GM20000 (cell line): ENCODE measurements around the gene SH3GLB1.
"Not testable (repeated sequence)": the region's sequence is repeated elsewhere in the genome, so short reads cannot be mapped to it uniquely, and the experiment has no call there.

Source experiments
- DNase-seq: peaks from one replicate; pipeline ENCODE4 v3.0.0; 2012; ENCODE audit warnings: low spot score
- TF ChIP-seq, protein P1 (sequence below): IDR thresholded peaks from 2 replicates; pipeline ENCODE4 v1.5.1; 2012; ENCODE audit warnings: mild to moderate bottlenecking, control low read depth; ENCODE audit errors: extremely low read depth, missing control alignments

SH3GLB1 gene

DNA sequence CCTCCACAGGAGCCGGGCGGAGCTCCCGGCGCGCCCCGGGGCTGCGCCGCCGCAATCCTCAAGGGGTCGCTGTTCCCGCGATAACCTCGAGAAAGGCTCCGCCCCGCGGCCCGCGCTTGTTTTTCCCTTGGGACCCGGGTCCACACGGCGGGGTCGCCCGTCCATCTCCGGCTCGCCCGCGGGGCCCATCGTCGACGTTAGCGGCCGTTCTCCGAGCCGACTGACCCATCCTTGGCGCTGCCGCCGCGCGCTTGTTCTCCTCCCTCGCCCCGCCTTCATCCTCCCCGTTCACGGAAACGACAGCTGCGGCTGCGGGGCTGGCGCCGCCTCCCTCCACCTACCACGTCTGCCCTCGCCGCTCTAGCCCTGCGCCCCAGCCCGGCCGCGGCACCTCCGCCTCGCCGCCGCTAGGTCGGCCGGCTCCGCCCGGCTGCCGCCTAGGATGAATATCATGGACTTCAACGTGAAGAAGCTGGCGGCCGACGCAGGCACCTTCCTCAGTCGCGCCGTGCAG is at the start of gene SH3GLB1:
TSS of gene SH3GLB1 (plus strand) at position 119 of the 514 bp plus-strand sequence. CDS start at position 443, 324 bp downstream.
- TF ChIP-seq, protein P1, sequence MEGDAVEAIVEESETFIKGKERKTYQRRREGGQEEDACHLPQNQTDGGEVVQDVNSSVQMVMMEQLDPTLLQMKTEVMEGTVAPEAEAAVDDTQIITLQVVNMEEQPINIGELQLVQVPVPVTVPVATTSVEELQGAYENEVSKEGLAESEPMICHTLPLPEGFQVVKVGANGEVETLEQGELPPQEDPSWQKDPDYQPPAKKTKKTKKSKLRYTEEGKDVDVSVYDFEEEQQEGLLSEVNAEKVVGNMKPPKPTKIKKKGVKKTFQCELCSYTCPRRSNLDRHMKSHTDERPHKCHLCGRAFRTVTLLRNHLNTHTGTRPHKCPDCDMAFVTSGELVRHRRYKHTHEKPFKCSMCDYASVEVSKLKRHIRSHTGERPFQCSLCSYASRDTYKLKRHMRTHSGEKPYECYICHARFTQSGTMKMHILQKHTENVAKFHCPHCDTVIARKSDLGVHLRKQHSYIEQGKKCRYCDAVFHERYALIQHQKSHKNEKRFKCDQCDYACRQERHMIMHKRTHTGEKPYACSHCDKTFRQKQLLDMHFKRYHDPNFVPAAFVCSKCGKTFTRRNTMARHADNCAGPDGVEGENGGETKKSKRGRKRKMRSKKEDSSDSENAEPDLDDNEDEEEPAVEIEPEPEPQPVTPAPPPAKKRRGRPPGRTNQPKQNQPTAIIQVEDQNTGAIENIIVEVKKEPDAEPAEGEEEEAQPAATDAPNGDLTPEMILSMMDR: peak; percentile 71
- peak; percentile 92 for DNase-seq

DNA sequence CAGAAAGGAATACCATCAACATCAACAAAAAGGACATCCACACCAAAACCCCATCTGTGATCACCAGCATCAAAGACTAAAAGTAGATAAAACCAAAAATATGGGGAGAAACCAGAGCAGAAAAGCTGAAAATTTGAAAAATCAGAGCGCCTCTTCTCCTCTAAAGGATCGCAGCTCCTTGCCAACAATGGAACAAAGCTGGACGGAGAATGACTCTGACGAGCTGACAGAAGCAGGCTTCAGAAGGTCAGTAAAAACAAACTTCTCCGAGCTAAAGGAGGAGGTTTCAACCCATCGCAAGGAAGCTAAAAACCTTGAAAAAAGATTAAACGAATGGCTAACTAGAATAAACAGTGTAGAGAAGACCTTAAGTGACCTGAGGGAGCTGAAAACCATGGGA is 46.0 kb upstream of the SH3GLB1 start:
- not testable (repeated sequence) for DNase-seq

DNA sequence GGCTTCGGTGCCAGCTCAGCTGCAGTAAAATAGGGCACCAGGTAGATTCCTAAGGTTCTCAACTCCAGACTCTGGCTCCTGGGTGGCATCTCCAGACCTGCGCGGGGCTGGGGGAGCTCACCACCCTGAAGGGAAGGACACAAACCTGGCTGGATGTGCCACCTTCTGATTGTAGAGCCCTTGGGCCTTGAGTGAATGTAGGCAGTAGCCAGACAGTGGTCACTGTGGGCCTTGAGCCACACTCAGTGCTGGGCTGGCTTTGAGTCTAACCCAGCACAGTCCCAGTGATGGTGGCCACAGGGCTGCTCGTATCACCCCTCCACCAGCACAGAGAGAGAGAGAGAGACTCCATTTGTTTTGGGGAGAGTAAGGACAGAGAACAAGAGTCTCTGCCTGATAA is 38.0 kb upstream of the SH3GLB1 start:
- TF ChIP-seq, protein P1: no peak
- DNase-seq: no peak

DNA sequence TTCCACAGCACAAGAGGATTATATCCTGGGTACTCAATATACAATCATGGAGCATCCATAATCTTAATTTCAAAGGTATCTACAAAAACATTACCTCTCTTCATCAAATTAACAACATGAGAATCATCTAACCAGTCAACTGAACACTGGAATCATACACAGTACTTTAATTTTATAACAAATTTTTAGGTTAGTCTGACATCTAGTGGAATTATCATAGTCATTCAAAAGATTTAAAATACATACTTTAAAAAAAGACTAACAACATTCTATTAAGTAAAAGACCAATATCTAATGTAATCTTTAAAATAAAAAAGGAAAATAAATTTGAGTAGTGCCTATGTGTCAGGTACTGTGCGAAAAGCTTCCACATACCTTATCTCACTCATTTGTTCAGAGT is 16.8 kb upstream of the SH3GLB1 start:
- TF ChIP-seq, protein P1: no peak

DNA sequence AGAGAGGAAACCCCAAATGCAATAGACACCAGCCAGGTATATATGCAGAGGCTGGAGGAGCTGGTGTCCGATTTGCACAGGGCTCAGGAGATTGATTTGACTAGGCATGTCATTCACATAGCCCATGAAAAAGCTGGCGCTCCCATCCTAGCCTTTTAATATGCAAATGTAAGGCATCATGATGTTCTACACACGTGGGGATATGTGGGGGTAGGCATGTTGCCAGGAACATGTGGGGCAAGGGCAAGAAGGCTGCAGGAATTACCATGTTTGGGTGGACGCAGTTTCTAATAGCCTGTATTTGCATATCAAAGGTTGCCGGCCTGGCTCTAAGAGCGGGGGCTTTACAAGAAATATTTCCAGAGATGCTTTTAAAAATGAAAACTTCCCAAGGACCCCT is 11.7 kb upstream of the SH3GLB1 start:
- no peak for DNase-seq
- TF ChIP-seq, protein P1: no peak

More for the DNA sequence above, 16.8 kb upstream of the SH3GLB1 start:
- DNase-seq: no peak

DNA sequence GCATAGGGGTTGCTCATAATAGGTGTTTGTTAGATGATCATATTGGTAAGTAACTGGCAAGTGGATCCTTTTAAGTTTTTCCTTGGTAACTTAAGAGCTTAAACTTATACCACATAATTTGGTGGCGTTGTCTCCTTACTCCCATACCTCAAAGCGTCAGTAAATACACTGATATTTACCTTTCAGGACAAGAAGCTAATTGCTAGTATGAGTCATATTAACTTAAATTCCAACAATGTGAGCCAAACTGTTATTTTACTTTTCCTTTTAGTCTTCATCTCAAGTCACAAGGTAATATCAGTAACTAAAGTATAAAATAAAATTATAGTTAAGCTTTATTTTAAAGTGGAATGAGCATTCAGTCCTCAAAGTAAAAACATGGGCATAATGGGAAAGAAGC is 9.0 kb upstream of the SH3GLB1 start:
- DNase-seq: no peak
- TF ChIP-seq, protein P1: no peak

DNA sequence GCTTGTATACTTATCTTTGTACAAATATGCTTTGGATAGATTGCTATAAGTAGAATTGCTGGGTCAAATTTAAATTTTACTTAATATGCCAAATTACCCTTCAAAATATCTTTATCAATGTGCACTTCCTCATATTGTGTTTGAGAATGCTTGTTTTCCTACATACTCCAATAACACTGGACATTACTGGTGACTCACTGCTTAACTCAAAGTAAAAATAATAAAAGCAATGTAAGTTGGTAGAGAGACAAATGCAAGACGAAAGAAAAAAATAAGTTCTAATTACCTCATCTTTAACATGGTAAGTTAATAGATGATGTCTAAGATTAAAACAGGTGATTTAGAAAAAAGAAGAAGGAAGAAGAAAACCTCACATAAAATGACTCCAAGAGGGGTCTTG is 7.9 kb upstream of the SH3GLB1 start:
- TF ChIP-seq, protein P1: no peak
- DNase-seq: no peak

DNA sequence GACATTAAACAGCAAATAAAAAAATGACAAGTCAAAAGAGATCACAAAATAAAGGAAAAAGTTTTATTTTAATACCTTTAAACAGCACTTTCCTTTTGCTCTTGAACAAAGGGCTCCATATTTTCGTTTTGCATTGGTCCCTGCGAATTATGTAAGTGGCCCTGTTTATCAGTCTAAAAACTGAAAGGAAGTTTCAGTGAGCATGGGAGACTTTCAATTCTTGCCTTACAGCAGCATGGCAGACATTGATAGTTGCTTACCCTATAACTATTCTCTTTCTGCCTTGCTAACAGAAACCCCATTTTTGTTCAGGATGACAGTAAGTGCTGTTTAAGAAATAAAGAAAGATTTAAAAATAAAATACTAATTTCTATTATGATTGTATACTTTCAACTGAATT is 5.2 kb upstream of the SH3GLB1 start:
- TF ChIP-seq, protein P1: no peak
- no peak for DNase-seq
